Hepatocyte (in vitro differentiated cells): ENCODE measurements around the gene BNIP5.

Experiments
- CTCF ChIP-seq: fragments of 200-600 bp; sonication (generic); IDR thresholded peaks from 2 replicates; pipeline ENCODE4 v1.5.1; 2016; ENCODE audit warnings: antibody characterized with exemption, mild to moderate bottlenecking; ENCODE audit not compliant: poor library complexity
- EZH2 ChIP-seq: fragments of 200-600 bp; sonication (generic); IDR thresholded peaks from 2 replicates; pipeline ENCODE4 v1.6.1; 2016; ENCODE audit warnings: antibody characterized with exemption, mild to moderate bottlenecking, borderline replicate concordance

- TF ChIP-seq EZH2 (no peak), CTCF (no peak)
Observed at GRCh38 chr6:36292170-36292569, 44.5 kb downstream of the BNIP5 start.
